Liver (tissue), 9 donors: ENCODE results near the gene CLBA1. TPM values are rescaled to one million over a fixed set of nuclear protein-coding genes. Genes with fewer than 3 reads are reported as not detected.
A peak's percentile ranks its signal among the peaks of the same experiment; 100 is the strongest.

Experiments used
- DNase-seq: peaks from one replicate; pipeline ENCODE4 v3.0.0-alpha.2; 2017; ENCODE audit warnings: low spot score
- H3K27ac ChIP-seq, 2 donors: one replicate each; pipeline ENCODE4 v1.7.0; 2013; ENCODE audit warnings: inconsistent platforms in 2 of 2, low read length in 2 of 2, control low read depth in 1 of 2, low read depth in 1 of 2, mild to moderate bottlenecking in 1 of 2
- H3K27me3 ChIP-seq, 4 donors: one replicate each; pipeline versions ENCODE4 v1.6.1 to v1.7.0; 2013; ENCODE audit warnings: low read length in 3 of 4, inconsistent platforms in 1 of 4, mild to moderate bottlenecking in 1 of 4, moderate library complexity in 1 of 4; ENCODE audit not compliant: control insufficient read depth in 4 of 4, insufficient read depth in 4 of 4
- H3K36me3 ChIP-seq, 4 donors: one replicate each; pipeline versions ENCODE4 v1.6.1 to v1.7.0; 2013; ENCODE audit warnings: low read length in 3 of 4, mild to moderate bottlenecking in 3 of 4, low read depth in 1 of 4, moderate library complexity in 1 of 4; ENCODE audit not compliant: control insufficient read depth in 4 of 4, insufficient read depth in 3 of 4
- H3K4me1 ChIP-seq, 4 donors: one replicate each; pipeline versions ENCODE4 v1.6.1 to v1.7.0; 2013; ENCODE audit warnings: low read length in 3 of 4, mild to moderate bottlenecking in 3 of 4, moderate library complexity in 1 of 4; ENCODE audit not compliant: control insufficient read depth in 4 of 4, insufficient read depth in 4 of 4
- H3K4me3 ChIP-seq, 3 donors: one replicate each; pipeline versions ENCODE4 v1.6.1 to v1.7.0; 2013; ENCODE audit warnings: low read length in 3 of 3, control low read depth in 1 of 3, low read depth in 1 of 3, mild to moderate bottlenecking in 1 of 3
- H3K9ac ChIP-seq, 2 donors: one replicate each; pipeline ENCODE4 v1.7.0; 2013; ENCODE audit warnings: low read length in 2 of 2, mild to moderate bottlenecking in 2 of 2, moderate library complexity in 2 of 2, control low read depth in 1 of 2, low read depth in 1 of 2
- H3K9me3 ChIP-seq, 4 donors: one replicate each; pipeline versions ENCODE4 v1.6.1 to v1.7.0; 2013; ENCODE audit warnings: low read length in 3 of 4; ENCODE audit not compliant: control insufficient read depth in 4 of 4
- EGR1 ChIP-seq, 2 donors: IDR thresholded peaks; 2 replicates each; pipeline ENCODE4 v1.6.1; 2016 to 2018; ENCODE audit warnings: antibody characterized with exemption in 2 of 2, low read depth in 2 of 2
- FOXA2 ChIP-seq: IDR thresholded peaks from 2 replicates; pipeline ENCODE4 v1.6.1; 2016; ENCODE audit warnings: antibody characterized with exemption
- HNF4A ChIP-seq, 2 donors: conservative IDR thresholded peaks; 2 replicates each; pipeline ENCODE4 v1.6.1; 2016; ENCODE audit warnings: antibody characterized with exemption in 2 of 2, mild to moderate bottlenecking in 2 of 2
- NR2F2 ChIP-seq: IDR thresholded peaks from 2 replicates; pipeline ENCODE4 v1.6.1; 2016; ENCODE audit warnings: antibody characterized with exemption
- RXRA ChIP-seq, 2 donors: IDR thresholded peaks; 2 replicates each; pipeline ENCODE4 v1.6.1; 2017 to 2018; ENCODE audit warnings: antibody characterized with exemption in 2 of 2, mild to moderate bottlenecking in 1 of 2
- SP1 ChIP-seq: IDR thresholded peaks from 2 replicates; pipeline ENCODE4 v1.6.1; 2018; ENCODE audit warnings: antibody characterized with exemption, mild to moderate bottlenecking
- YY1 ChIP-seq: IDR thresholded peaks from 2 replicates; pipeline ENCODE4 v1.6.1; 2016; ENCODE audit warnings: antibody characterized with exemption, mild to moderate bottlenecking
- WGBS: extraction: QIAGEN DNeasy Blood & Tissue Kit; methylation state at CpG from one replicate; pipeline ENCODE4 v1.1.7; 2013; 5-methylcytosine and 5-hydroxymethylcytosine counted together
- polyA plus RNA-seq, 2 donors: library from polyadenylated mRNA; stranded (reverse) in 1 of 2; unstranded in 1 of 2; fragments of 200-250 nt in 1 of 2; fragments of >200 nt in 1 of 2; fragmentation: Nextera tagmentation in 1 of 2; extraction: Ambion mirVana in 1 of 2; gene quantifications; one replicate each; pipeline versions ENCODE4 v1.2.1 to v1.2.3, GENCODE V29; 2013 to 2015
- total RNA-seq, 2 donors: library from RNA; depleted of rRNA; stranded (reverse); fragments of >200 nt; gene quantifications; one replicate each; pipeline ENCODE4 v1.2.3, GENCODE V29; 2014
- TF ChIP-seq, protein P1 (sequence below): fragments of 150-350 bp; IDR thresholded peaks from 2 replicates; pipeline ENCODE4 v1.5.1; 2017; ENCODE audit warnings: improper control_type of control experiment, low read depth, low read length; ENCODE audit not compliant: missing input control
- TF ChIP-seq, protein P2 (sequence below): IDR thresholded peaks from 2 replicates; pipeline ENCODE4 v1.6.1; 2016; ENCODE audit warnings: antibody characterized with exemption
- donor health status: healthy.
- donor health status: healthy.
- donor health status: healthy.
- donor health status: healthy.
- donor health status: healthy.

CLBA1 gene
- total and polyA plus RNA-seq, 4 donors, result 0.98 to 3.9 (median 2.3) TPM

DNA sequence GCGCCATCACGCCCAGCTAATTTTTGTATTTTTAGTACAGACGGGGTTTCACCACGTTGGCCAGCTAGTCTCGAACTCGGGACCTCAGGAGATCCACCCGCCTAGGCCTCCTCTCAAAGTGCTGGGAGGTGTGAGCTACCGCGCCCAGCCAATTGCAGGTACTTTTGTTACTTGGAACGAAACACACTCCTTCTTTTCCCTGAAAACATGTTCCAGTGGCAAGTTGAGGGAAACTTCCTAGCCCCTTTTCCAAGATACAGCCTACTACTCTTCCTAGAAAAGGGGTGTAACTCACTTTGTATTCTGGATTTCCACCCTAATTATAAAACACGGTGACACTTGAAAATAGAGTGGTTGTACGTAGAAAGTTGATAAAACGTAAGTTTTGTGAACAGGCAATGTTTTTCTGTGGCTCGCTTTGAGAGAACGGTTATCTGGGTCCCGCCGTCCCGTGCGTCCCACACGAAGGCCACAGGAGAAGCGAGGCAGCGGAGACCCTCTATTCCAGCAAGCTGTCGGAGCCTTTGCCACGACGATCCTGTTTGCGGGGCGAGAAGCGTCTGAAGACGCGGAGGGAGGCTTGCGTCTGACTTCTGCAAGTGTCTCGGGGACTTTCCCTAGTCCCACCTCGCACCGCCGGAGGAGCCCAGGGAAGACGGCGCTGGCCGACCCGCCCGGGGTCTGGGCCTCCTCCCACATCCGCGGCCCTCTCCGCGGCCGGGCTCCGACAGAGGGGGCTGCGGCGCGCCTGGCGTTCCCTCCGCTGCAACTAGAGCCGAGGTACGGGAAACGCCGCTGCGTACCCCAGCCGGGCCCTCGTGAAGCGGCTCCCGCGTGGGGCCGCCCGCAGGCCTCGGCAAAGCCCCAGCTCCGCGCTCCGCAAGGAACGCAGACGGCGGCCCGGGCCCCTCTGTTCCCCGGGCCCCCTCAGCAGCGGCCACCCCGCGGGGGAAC is 34.5 kb downstream of the CLBA1 start:
- Histone ChIP-seq H3K27ac (peak overlapping the region; percentile 56 to 67), H3K4me1 (peaks cover 7 to 19% (median 14%) of the 10 kb centered on the region in 4 donors), H3K4me3 (peak overlapping the region; percentile 59 to 98 (median 77)), H3K36me3 (no peaks in the 10 kb centered on the region), H3K27me3 (no peaks in the 10 kb centered on the region), H3K9me3 (no peaks in the 10 kb centered on the region), H3K9ac (peak overlapping the region; percentile 43 to 85)
- 14% methylated on average over 75 of the region's 75 CpGs for WGBS
- peak; percentile 56 for DNase-seq
- TF ChIP-seq, protein P1, sequence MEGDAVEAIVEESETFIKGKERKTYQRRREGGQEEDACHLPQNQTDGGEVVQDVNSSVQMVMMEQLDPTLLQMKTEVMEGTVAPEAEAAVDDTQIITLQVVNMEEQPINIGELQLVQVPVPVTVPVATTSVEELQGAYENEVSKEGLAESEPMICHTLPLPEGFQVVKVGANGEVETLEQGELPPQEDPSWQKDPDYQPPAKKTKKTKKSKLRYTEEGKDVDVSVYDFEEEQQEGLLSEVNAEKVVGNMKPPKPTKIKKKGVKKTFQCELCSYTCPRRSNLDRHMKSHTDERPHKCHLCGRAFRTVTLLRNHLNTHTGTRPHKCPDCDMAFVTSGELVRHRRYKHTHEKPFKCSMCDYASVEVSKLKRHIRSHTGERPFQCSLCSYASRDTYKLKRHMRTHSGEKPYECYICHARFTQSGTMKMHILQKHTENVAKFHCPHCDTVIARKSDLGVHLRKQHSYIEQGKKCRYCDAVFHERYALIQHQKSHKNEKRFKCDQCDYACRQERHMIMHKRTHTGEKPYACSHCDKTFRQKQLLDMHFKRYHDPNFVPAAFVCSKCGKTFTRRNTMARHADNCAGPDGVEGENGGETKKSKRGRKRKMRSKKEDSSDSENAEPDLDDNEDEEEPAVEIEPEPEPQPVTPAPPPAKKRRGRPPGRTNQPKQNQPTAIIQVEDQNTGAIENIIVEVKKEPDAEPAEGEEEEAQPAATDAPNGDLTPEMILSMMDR, result no peak
- TF ChIP-seq, protein P2, sequence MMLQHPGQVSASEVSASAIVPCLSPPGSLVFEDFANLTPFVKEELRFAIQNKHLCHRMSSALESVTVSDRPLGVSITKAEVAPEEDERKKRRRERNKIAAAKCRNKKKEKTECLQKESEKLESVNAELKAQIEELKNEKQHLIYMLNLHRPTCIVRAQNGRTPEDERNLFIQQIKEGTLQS, result no peak

DNA sequence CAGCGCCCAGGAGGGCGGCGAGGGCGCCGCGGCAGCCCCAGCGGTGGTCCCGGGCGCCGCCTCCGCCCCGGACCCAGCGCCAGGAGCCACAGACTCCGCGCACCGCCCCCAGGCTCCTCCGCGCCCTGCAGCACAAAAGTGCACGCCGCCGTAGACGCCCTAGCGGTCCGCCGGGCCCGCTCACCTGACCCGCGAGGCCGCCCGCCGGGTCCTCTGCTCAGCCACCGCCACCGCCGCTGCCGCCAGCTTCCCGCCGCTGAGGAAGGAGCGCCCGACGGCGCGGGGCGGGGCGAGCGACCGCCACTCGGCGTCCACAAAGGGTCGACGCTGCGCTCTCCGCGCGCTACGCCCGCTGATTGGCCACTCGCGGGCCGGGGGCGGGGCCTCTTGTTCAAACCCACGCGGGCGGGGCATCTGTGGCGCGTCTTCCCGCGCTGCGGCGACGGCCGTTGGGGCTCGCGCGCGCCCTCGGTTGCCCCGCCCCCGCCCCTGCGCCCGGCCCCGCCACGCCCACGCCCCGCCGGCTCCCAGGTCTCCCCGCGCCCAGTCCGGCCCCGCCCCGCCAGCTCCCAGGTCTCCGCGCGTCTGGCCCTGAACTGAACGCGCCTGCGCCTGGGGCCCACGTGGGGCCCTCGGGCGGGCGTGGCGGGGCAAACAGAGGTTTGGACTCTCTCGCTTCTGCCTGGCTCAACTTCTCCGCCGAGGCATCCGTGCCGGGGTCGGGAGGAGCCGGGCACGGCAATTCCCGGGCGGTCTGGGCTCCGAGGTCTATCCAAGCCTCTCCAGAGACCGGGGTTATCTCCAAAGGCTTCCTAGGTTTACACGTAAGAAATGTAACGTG is 35.4 kb downstream of the CLBA1 start, which contains the start of gene CDCA4:
Gene CDCA4 (minus strand): TSS at position 269 of the 841 bp plus-strand sequence. CDS start 9,154 bp downstream, outside the sequence.
- peak within 1 kb of the TSS; percentile 86 to 98 (median 91) for H3K4me3 ChIP-seq
- WGBS, result under 1% methylated on average over 115 of the region's 115 CpGs
- TF ChIP-seq EGR1 (IDR thresholded peaks at IDR 0.05; ENCODE audit: low read depth in 2 of 2) (peak in 1 of 2 donors; percentile 62), NR2F2 (no peak), HNF4A (conservative IDR thresholded peaks at IDR 0.05) (peak; percentile 12 to 14), SP1 (no peak), YY1 (no peak), FOXA2 (no peak), RXRA (IDR thresholded peaks at IDR 0.05) (no peak)
- no peaks in the 10 kb centered on the region for H3K27me3 ChIP-seq
- no peaks in the 10 kb centered on the region for H3K9me3 ChIP-seq
- peaks cover 7 to 19% (median 14%) of the 10 kb centered on the region in 4 donors for H3K4me1 ChIP-seq
- peak; percentile 99 for DNase-seq
- H3K36me3 ChIP-seq, result no peaks in the 10 kb centered on the region
- H3K9ac ChIP-seq, result peak within 1 kb of the TSS; percentile 85 to 87
- H3K27ac ChIP-seq, result peak within 1 kb of the TSS; percentile 69

DNA sequence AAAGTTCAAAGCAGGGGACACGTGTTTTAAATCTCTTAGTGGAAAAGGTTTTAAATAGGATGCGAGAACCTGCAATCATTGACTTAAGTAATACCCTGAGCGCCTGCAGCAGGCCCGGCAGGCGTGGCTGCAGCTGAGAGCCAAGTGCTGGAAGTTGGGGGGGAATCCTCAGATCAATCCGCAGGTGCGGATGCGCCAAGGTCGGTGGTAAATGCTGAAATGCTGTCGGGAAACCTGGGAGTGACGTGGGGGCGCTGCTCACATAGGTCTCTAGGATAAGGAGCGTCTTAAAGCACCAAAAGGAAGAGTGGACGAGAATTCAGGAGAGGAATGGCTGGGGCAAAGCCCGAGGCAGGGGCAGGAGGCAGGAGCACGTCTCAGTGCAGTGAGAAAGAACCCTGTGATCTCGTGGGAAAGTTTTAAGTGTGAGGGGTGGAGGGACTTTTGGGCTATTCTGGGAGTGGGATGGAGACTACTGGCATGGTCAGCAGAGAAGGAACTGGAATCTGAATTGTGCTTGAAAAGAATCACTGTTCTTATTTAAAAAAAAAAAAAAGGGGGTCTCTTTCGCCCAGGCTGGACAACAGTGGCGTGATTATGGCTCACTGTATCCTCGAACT is 36.2 kb downstream of the CLBA1 start:
- WGBS, result 12% methylated on average over 20 of the region's 20 CpGs
- Histone ChIP-seq H3K9me3 (no peaks in the 10 kb centered on the region), H3K4me3 (peak overlapping the region; percentile 74 to 91 (median 86)), H3K27me3 (no peaks in the 10 kb centered on the region), H3K4me1 (peaks cover 7 to 19% (median 14%) of the 10 kb centered on the region in 4 donors), H3K9ac (peak overlapping the region; percentile 83 to 87), H3K36me3 (no peaks in the 10 kb centered on the region), H3K27ac (peak overlapping the region; percentile 69)
- peak; percentile 51 for DNase-seq
- TF ChIP-seq NR2F2 (no peak), HNF4A (conservative IDR thresholded peaks at IDR 0.05) (peak in 1 of 2 donors; percentile 8), RXRA (IDR thresholded peaks at IDR 0.05) (peak in 1 of 2 donors; percentile 29)
